ENCODE measurements around the gene TUBA1C. TPM values are rescaled to one million over a fixed set of nuclear protein-coding genes. Genes with fewer than 3 reads are reported as not detected.

Gene TUBA1C
- total RNA-seq, 1 experiment from 2014 or later = 660 TPM

DNA sequence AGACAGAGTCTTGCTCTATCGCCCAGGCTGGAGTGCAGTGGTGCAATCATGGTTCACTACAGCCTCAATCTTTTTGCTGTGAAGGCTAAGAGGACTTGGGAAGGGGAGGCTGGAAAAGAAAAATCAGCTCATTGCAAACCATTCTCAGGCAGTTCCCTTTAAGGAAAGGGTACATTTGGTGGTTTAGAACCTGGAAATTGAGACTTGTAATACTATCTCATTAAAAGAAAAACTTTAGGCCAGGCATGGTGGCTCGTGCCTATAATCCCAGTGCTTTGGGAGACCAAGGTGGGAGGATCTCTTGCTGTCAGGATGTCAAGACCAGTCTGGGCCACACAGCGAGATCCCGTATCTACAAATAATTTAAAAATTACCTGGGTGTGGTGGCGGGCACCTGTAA lies 21.3 kb upstream of the TUBA1C start:
- Histone ChIP-seq H4K8ac (replicated peaks; ENCODE audit: insufficient read length, low read depth, low read length) (no peak overlapping the region), H2BK120ac (ENCODE audit: low read depth, low read length, poor library complexity, severe bottlenecking) (no peak overlapping the region), H2AK5ac (ENCODE audit: insufficient read length, low read length) (no peak overlapping the region), H3K23me2 (ENCODE audit: insufficient read length, low read depth, low read length, poor library complexity, severe bottlenecking) (no peaks in the 10 kb centered on the region), H3K79me1 (ENCODE audit: insufficient read depth, low read depth, low read length, poor library complexity, severe bottlenecking) (no peaks in the 10 kb centered on the region), H4K20me1 (ENCODE audit: control insufficient read depth, insufficient read depth, insufficient read length) (no peaks in the 10 kb centered on the region), H2BK15ac (ENCODE audit: low read depth, low read length) (no peak overlapping the region), H3K79me2 (ENCODE audit: insufficient read depth, low read length) (no peaks in the 10 kb centered on the region), H3K9ac (ENCODE audit: extremely low read depth, insufficient read length, low read length) (no peak overlapping the region), H3K4me2 (ENCODE audit: insufficient read depth, insufficient read length, low read length) (no peak overlapping the region), H3K27me3 (ENCODE audit: insufficient read depth, low read length) (no peaks in the 10 kb centered on the region), H3K4ac (ENCODE audit: low read depth, low read length) (no peak overlapping the region), H3T11ph (ENCODE audit: low read length) (no peak overlapping the region), H2AFZ (ENCODE audit: low read length) (no peak overlapping the region), H2BK20ac (ENCODE audit: low read depth, low read length, poor library complexity, severe bottlenecking) (no peak overlapping the region), H3K27ac (ENCODE audit: insufficient read length, low read depth, low read length) (no peak overlapping the region), H4K5ac (ENCODE audit: insufficient read length, low read depth, low read length) (no peak overlapping the region), H4K91ac (ENCODE audit: insufficient read length, low read depth, low read length) (no peak overlapping the region), H2BK5ac (ENCODE audit: insufficient read length, low read length) (no peak overlapping the region), H3K14ac (ENCODE audit: insufficient read depth, low read length) (no peak overlapping the region), H3K18ac (ENCODE audit: insufficient read length, low read depth, low read length) (no peak overlapping the region), H2BK12ac (ENCODE audit: insufficient read length, low read depth, low read length) (no peak overlapping the region), H3K9me3 (ENCODE audit: control insufficient read depth, low read depth, low read length) (no peaks in the 10 kb centered on the region), H3K56ac (ENCODE audit: insufficient read length, low read depth, low read length) (no peak overlapping the region), H3K23ac (ENCODE audit: insufficient read length, low read depth, low read length) (no peak overlapping the region), H3K4me1 (ENCODE audit: insufficient read depth, low read length) (no peaks in the 10 kb centered on the region)
- Mint-ChIP-seq H3K27ac (no peak overlapping the region), H3K27me3 (ENCODE audit: low read depth) (peaks cover 3% of the 10 kb centered on the region), H3K9me3 (no peaks in the 10 kb centered on the region), H3K4me1 (peaks cover 6 to 7% of the 10 kb centered on the region in 2 experiments; a peak in 3 of 4 replicates), H3K4me3 (no peak overlapping the region), H3K36me3 (ENCODE audit: insufficient read depth in 1 of 3, low read depth in 3 of 3) (no peaks in the 10 kb centered on the region)
- no peak for DNase-seq
- WGBS (ENCODE audit: extremely low coverage, insufficient read length, low lambda C conversion rate) = no CpG with 5 or more reads among the region's 5 CpGs
- TF ChIP-seq CTCF (conservative IDR thresholded peaks at IDR 0.05) = no peak

Data from H9 (cell line).